Mesenchymal stem cell (in vitro differentiated cells and primary cell): ENCODE measurements around the gene KLF4.
A peak's percentile ranks its signal among the peaks of the same experiment; 100 is the strongest.

Source experiments
- DNase-seq: peaks from one replicate; pipeline ENCODE4 v3.0.0-alpha.2; 2013
- H2AFZ ChIP-seq: one replicate; pipeline ENCODE4 v1.6.1; 2013; ENCODE audit warnings: low read depth, mild to moderate bottlenecking, control low read depth, inconsistent platforms, low read length, moderate library complexity
- H2AK5ac ChIP-seq: 2 replicates; pipeline ENCODE4 v1.6.1; 2013; ENCODE audit warnings: low read length, moderate library complexity, mild to moderate bottlenecking, inconsistent platforms; ENCODE audit not compliant: severe bottlenecking
- H2BK120ac ChIP-seq: one replicate; pipeline ENCODE4 v1.6.1; 2013; ENCODE audit warnings: low read depth, mild to moderate bottlenecking, inconsistent platforms, low read length, moderate library complexity
- H2BK12ac ChIP-seq, 2 experiments: one replicate each; pipeline ENCODE4 v1.6.1; 2013; ENCODE audit warnings: inconsistent platforms in 2 of 2, low read length in 2 of 2, mild to moderate bottlenecking in 2 of 2, moderate library complexity in 2 of 2, control low read depth in 1 of 2
- H2BK15ac ChIP-seq: one replicate; pipeline ENCODE4 v1.6.1; 2013; ENCODE audit warnings: mild to moderate bottlenecking, low read depth, inconsistent platforms; ENCODE audit not compliant: poor library complexity, severe bottlenecking
- H2BK5ac ChIP-seq: 2 replicates; pipeline ENCODE4 v1.6.1; 2013; ENCODE audit warnings: low read depth, mild to moderate bottlenecking, low read length, control low read depth, inconsistent platforms; ENCODE audit not compliant: poor library complexity, severe bottlenecking
- H3K14ac ChIP-seq, 2 experiments: one replicate each; pipeline ENCODE4 v1.6.1; 2013; ENCODE audit warnings: inconsistent platforms in 2 of 2, low read length in 2 of 2, control low read depth in 1 of 2, mild to moderate bottlenecking in 1 of 2, moderate library complexity in 1 of 2
- H3K18ac ChIP-seq, 2 experiments: one replicate each; pipeline ENCODE4 v1.6.1; 2013; ENCODE audit warnings: inconsistent platforms in 2 of 2, low read length in 2 of 2, control low read depth in 1 of 2, low read depth in 1 of 2, mild to moderate bottlenecking in 1 of 2
- H3K23ac ChIP-seq, 2 experiments: one replicate each; pipeline ENCODE4 v1.6.1; 2013; ENCODE audit warnings: inconsistent platforms in 2 of 2, low read length in 2 of 2, mild to moderate bottlenecking in 2 of 2, moderate library complexity in 2 of 2, control low read depth in 1 of 2
- H3K27ac ChIP-seq: 2 replicates; pipeline ENCODE4 v1.5.1; 2013; ENCODE audit warnings: mild to moderate bottlenecking, moderate library complexity, low read length, control low read depth, inconsistent platforms; ENCODE audit not compliant: poor library complexity, severe bottlenecking
- H3K27me3 ChIP-seq, 2 experiments: 2 replicates each; pipeline versions ENCODE4 v1.6.1 to v1.7.0; 2013; ENCODE audit warnings: low read length in 2 of 2, mild to moderate bottlenecking in 2 of 2, moderate library complexity in 2 of 2, control low read depth in 1 of 2, inconsistent platforms in 1 of 2; ENCODE audit not compliant: control insufficient read depth in 1 of 2, insufficient read depth in 1 of 2
- H3K36me3 ChIP-seq, 2 experiments: 2 replicates each; pipeline versions ENCODE4 v1.6.1 to v1.7.0; 2013; ENCODE audit warnings: low read length in 2 of 2, control low read depth in 1 of 2, inconsistent platforms in 1 of 2, low read depth in 1 of 2, mild to moderate bottlenecking in 1 of 2; ENCODE audit not compliant: insufficient read depth in 2 of 2, control insufficient read depth in 1 of 2
- H3K4ac ChIP-seq, 2 experiments: one replicate each; pipeline ENCODE4 v1.6.1; 2013; ENCODE audit warnings: inconsistent platforms in 2 of 2, low read length in 2 of 2, mild to moderate bottlenecking in 2 of 2, moderate library complexity in 2 of 2, control low read depth in 1 of 2, low read depth in 1 of 2
- H3K4me1 ChIP-seq: 2 replicates; pipeline ENCODE4 v1.6.1; 2013; ENCODE audit warnings: low read depth, low read length, control low read depth; ENCODE audit not compliant: control insufficient read depth, insufficient read depth
- H3K4me2 ChIP-seq: 2 replicates; pipeline ENCODE4 v1.6.1; 2013; ENCODE audit warnings: low read length, mild to moderate bottlenecking, inconsistent platforms; ENCODE audit not compliant: poor library complexity, severe bottlenecking
- H3K4me3 ChIP-seq, 2 experiments: 2 replicates each; pipeline versions ENCODE4 v1.5.1 to v1.7.0; 2013; ENCODE audit warnings: low read length in 2 of 2, mild to moderate bottlenecking in 2 of 2, control low read depth in 1 of 2, low read depth in 1 of 2; ENCODE audit not compliant: insufficient read depth in 1 of 2
- H3K79me1 ChIP-seq: replicated peaks from 2 replicates; pipeline ENCODE4 v1.6.1; 2013; ENCODE audit warnings: mild to moderate bottlenecking, control low read depth, low read length, inconsistent platforms; ENCODE audit not compliant: poor library complexity, severe bottlenecking
- H3K9ac ChIP-seq: 2 replicates; pipeline ENCODE4 v1.7.0; 2013; ENCODE audit warnings: mild to moderate bottlenecking, low read length, moderate library complexity
- H3K9me3 ChIP-seq: 2 replicates; pipeline ENCODE4 v1.7.0; 2013; ENCODE audit warnings: mild to moderate bottlenecking, low read length; ENCODE audit not compliant: control insufficient read depth
- H4K8ac ChIP-seq: one replicate; pipeline ENCODE4 v1.6.1; 2013; ENCODE audit warnings: inconsistent platforms, mild to moderate bottlenecking, low read length, moderate library complexity
- H4K91ac ChIP-seq: one replicate; pipeline ENCODE4 v1.6.1; 2013; ENCODE audit warnings: mild to moderate bottlenecking, low read length, inconsistent platforms
- WGBS: methylation state at CpG from one replicate; pipeline ENCODE4 v1.1.7; 2013; ENCODE audit warnings: mixed read lengths; 5-methylcytosine and 5-hydroxymethylcytosine counted together

Gene KLF4

GRCh38 chr9:107528686-107529085 is 39.1 kb upstream of the KLF4 start:
- no peaks in the 10 kb centered on the region for H3K79me1 ChIP-seq
- 93% methylated on average over 5 of the region's 6 CpGs for WGBS
- H2BK15ac ChIP-seq = no peak overlapping the region
- no peak overlapping the region for H3K27ac ChIP-seq
- DNase-seq = no peak
- H3K9ac ChIP-seq = no peak overlapping the region
- H2BK5ac ChIP-seq = no peak overlapping the region
- H2BK12ac ChIP-seq = no peak overlapping the region
- no peak overlapping the region for H2BK120ac ChIP-seq
- H3K18ac ChIP-seq = no peak overlapping the region
- no peak overlapping the region for H3K14ac ChIP-seq
- no peak overlapping the region for H3K23ac ChIP-seq
- no peak overlapping the region for H3K4me3 ChIP-seq
- H3K4me1 ChIP-seq = no peaks in the 10 kb centered on the region
- no peaks in the 10 kb centered on the region for H3K9me3 ChIP-seq
- no peak overlapping the region for H2AK5ac ChIP-seq
- no peaks in the 10 kb centered on the region for H3K36me3 ChIP-seq
- H3K27me3 ChIP-seq = no peaks in the 10 kb centered on the region
- H4K8ac ChIP-seq = no peak overlapping the region
- H3K4me2 ChIP-seq = no peak overlapping the region
- no peak overlapping the region for H3K4ac ChIP-seq
- H4K91ac ChIP-seq = no peak overlapping the region
- H2AFZ ChIP-seq = no peak overlapping the region

- no peak overlapping the region for H2AFZ ChIP-seq
- H2BK5ac ChIP-seq = no peak overlapping the region
- H4K8ac ChIP-seq = no peak overlapping the region
- H3K23ac ChIP-seq = no peak overlapping the region
- no peaks in the 10 kb centered on the region for H3K4me1 ChIP-seq
- H2AK5ac ChIP-seq = no peak overlapping the region
- H3K27ac ChIP-seq = no peak overlapping the region
- no peak for DNase-seq
- H3K9ac ChIP-seq = no peak overlapping the region
- no peaks in the 10 kb centered on the region for H3K27me3 ChIP-seq
- no peak overlapping the region for H3K4ac ChIP-seq
- H3K4me2 ChIP-seq = no peak overlapping the region
- H3K14ac ChIP-seq = no peak overlapping the region
- no peak overlapping the region for H4K91ac ChIP-seq
- no peak overlapping the region for H3K18ac ChIP-seq
- no peak overlapping the region for H3K4me3 ChIP-seq
- H2BK15ac ChIP-seq = no peak overlapping the region
- no peaks in the 10 kb centered on the region for H3K9me3 ChIP-seq
- WGBS = 87% methylated on average over 6 of the region's 6 CpGs
- no peak overlapping the region for H2BK12ac ChIP-seq
- H2BK120ac ChIP-seq = no peak overlapping the region
- H3K79me1 ChIP-seq = no peaks in the 10 kb centered on the region
- no peaks in the 10 kb centered on the region for H3K36me3 ChIP-seq
These were observed 34.0 kb upstream of the KLF4 start for GRCh38 chr9:107523539-107523938.

- Histone ChIP-seq H3K4me2 (no peak overlapping the region), H3K18ac (no peak overlapping the region), H3K79me1 (no peaks in the 10 kb centered on the region), H2BK15ac (no peak overlapping the region), H3K27me3 (no peaks in the 10 kb centered on the region), H3K36me3 (no peaks in the 10 kb centered on the region), H3K9ac (no peak overlapping the region), H4K91ac (no peak overlapping the region), H2BK12ac (no peak overlapping the region), H2BK5ac (no peak overlapping the region), H3K4ac (no peak overlapping the region), H2BK120ac (peak overlapping the region; percentile 8), H2AFZ (no peak overlapping the region), H2AK5ac (no peak overlapping the region), H3K9me3 (no peaks in the 10 kb centered on the region), H3K4me1 (no peaks in the 10 kb centered on the region), H3K14ac (no peak overlapping the region), H3K23ac (no peak overlapping the region), H3K27ac (no peak overlapping the region), H4K8ac (no peak overlapping the region), H3K4me3 (no peak overlapping the region)
- WGBS = 100% methylated on average over 1 of the region's 1 CpG
- no peak for DNase-seq
These were observed 30.6 kb upstream of the KLF4 start for GRCh38 chr9:107520186-107520585.

- H3K23ac ChIP-seq = no peak overlapping the region
- H3K4me2 ChIP-seq = no peak overlapping the region
- no peaks in the 10 kb centered on the region for H3K79me1 ChIP-seq
- H4K91ac ChIP-seq = no peak overlapping the region
- no peaks in the 10 kb centered on the region for H3K9me3 ChIP-seq
- H3K9ac ChIP-seq = no peak overlapping the region
- H3K4me3 ChIP-seq = no peak overlapping the region
- no peak overlapping the region for H2BK120ac ChIP-seq
- H2BK15ac ChIP-seq = no peak overlapping the region
- no peak overlapping the region for H3K14ac ChIP-seq
- H2AFZ ChIP-seq = no peak overlapping the region
- H2BK5ac ChIP-seq = no peak overlapping the region
- no peak overlapping the region for H2BK12ac ChIP-seq
- no peak overlapping the region for H3K4ac ChIP-seq
- H3K4me1 ChIP-seq = no peaks in the 10 kb centered on the region
- no peak overlapping the region for H3K18ac ChIP-seq
- DNase-seq = no peak
- no peak overlapping the region for H2AK5ac ChIP-seq
- H3K36me3 ChIP-seq = no peaks in the 10 kb centered on the region
- H3K27me3 ChIP-seq = no peaks in the 10 kb centered on the region
- 78% methylated on average over 5 of the region's 6 CpGs for WGBS
- no peak overlapping the region for H3K27ac ChIP-seq
- no peak overlapping the region for H4K8ac ChIP-seq
These were observed 28.7 kb upstream of the KLF4 start for GRCh38 chr9:107518037-107518807.
